ENCODE measurements around the gene NOL3.

DNA sequence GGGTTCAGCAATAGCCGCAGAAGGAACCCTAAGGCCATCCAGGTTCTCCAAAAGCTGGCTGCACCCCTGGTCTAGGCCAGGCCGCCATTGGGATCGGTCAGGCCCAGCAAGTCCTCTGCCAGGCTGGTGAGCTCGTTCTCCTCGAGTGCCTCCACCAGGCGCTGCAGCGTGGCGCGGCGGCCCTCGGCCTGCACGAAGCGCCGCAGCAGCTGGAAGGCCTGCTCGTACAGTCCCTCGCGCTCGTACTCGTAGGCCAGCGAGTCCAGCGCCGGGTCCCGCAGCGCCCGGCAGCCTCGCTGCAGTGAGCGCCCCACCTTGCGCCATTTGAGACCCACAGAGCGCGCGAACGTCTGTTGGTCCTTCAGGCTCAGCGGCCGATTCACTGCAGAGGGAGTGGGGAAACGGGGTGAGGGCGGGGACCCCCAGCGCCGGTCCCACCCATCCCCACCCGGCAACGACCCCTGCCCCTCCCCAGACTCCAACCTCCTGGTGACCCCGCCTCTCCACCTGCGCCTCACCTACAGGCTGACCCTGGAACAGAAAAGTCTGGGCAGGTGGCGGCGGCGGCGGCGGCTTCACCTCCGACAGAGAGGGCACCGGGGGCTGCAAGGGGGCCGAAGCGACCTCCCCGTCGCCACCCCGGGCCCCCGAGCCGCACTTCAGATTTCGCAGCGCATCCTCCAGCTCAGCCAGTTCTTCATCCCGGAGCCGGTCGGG is 15.6 kb upstream of the NOL3 start:
- TF ChIP-seq, protein P1, sequence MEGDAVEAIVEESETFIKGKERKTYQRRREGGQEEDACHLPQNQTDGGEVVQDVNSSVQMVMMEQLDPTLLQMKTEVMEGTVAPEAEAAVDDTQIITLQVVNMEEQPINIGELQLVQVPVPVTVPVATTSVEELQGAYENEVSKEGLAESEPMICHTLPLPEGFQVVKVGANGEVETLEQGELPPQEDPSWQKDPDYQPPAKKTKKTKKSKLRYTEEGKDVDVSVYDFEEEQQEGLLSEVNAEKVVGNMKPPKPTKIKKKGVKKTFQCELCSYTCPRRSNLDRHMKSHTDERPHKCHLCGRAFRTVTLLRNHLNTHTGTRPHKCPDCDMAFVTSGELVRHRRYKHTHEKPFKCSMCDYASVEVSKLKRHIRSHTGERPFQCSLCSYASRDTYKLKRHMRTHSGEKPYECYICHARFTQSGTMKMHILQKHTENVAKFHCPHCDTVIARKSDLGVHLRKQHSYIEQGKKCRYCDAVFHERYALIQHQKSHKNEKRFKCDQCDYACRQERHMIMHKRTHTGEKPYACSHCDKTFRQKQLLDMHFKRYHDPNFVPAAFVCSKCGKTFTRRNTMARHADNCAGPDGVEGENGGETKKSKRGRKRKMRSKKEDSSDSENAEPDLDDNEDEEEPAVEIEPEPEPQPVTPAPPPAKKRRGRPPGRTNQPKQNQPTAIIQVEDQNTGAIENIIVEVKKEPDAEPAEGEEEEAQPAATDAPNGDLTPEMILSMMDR (IDR thresholded peaks at IDR 0.05), result no peak
- TF ChIP-seq POLR2AphosphoS5 (IDR thresholded peaks at IDR 0.05) (no peak), EP300 (IDR thresholded peaks at IDR 0.05) (no peak), POLR2A (IDR thresholded peaks at IDR 0.05) (no peak)

Data from suprapubic skin (tissue), 4 donors.